HG02938 (cell line): ENCODE results near the gene OPA3.

ENCODE experiments used
- ATAC-seq: cut with Tn5 transposase; IDR thresholded peaks from one replicate; pipeline ENCODE4 v1.9.1; 2021; ENCODE audit warnings: mild to moderate bottlenecking, moderate library complexity; ENCODE audit not compliant: unreplicated experiment

OPA3 gene

GRCh38 chr19:45568732-45569131 lies 15.9 kb downstream of the OPA3 start:
- ATAC-seq, result no peak

- no peak for ATAC-seq
Measured at GRCh38 chr19:45567609-45568008, 17.0 kb downstream of the OPA3 start.

GRCh38 chr19:45564131-45564780 lies 20.3 kb downstream of the OPA3 start:
- no peak for ATAC-seq

GRCh38 chr19:45560686-45561085 lies 23.9 kb downstream of the OPA3 start:
- no peak for ATAC-seq

- no peak for ATAC-seq
Measured at GRCh38 chr19:45560038-45560437, 24.6 kb downstream of the OPA3 start.

- no peak for ATAC-seq
Measured at GRCh38 chr19:45558399-45558878, 26.2 kb downstream of the OPA3 start.

GRCh38 chr19:45556835-45557234 lies 27.8 kb downstream of the OPA3 start:
- no peak for ATAC-seq

- no peak for ATAC-seq
Measured at GRCh38 chr19:45554481-45554880, 30.1 kb downstream of the OPA3 start.

GRCh38 chr19:45553464-45553863 lies 31.1 kb downstream of the OPA3 start:
- ATAC-seq, result no peak

- no peak for ATAC-seq
Measured at GRCh38 chr19:45547965-45548609, 36.5 kb downstream of the OPA3 start.

GRCh38 chr19:45547211-45547770 lies 37.3 kb downstream of the OPA3 start:
- ATAC-seq, result no peak

- ATAC-seq, result no peak
Measured at GRCh38 chr19:45542234-45542668, 42.4 kb downstream of the OPA3 start.

- ATAC-seq, result no peak
Measured at GRCh38 chr19:45539459-45539858, 45.1 kb downstream of the OPA3 start.

GRCh38 chr19:45531349-45531748 lies 53.3 kb downstream of the OPA3 start:
- no peak for ATAC-seq

- ATAC-seq, result no peak
Measured at GRCh38 chr19:45529420-45529785, 55.2 kb downstream of the OPA3 start.

GRCh38 chr19:45528744-45529419 lies 55.7 kb downstream of the OPA3 start:
- no peak for ATAC-seq

- ATAC-seq, result no peak
Measured at GRCh38 chr19:45528149-45528743, 56.4 kb downstream of the OPA3 start.

GRCh38 chr19:45527731-45528130 lies 56.9 kb downstream of the OPA3 start:
- no peak for ATAC-seq

GRCh38 chr19:45526971-45527370 lies 57.6 kb downstream of the OPA3 start:
- no peak for ATAC-seq

- ATAC-seq, result no peak
Measured at GRCh38 chr19:45526143-45526542, 58.5 kb downstream of the OPA3 start.

- no peak for ATAC-seq
Measured at GRCh38 chr19:45524575-45525129, 60.0 kb downstream of the OPA3 start.
